ENCODE measurements around the gene AP4S1.

The AP4S1 gene

GRCh38 chr14:31057035-31057434 is 31.6 kb downstream of the AP4S1 start:
- Histone ChIP-seq H4K20me1 (ENCODE audit: insufficient read depth, low read length, poor library complexity, severe bottlenecking) (no peaks in the 10 kb centered on the region), H3K36me3 (ENCODE audit: insufficient read depth, low read length) (no peaks in the 10 kb centered on the region)
- TF ChIP-seq CTCF (conservative IDR thresholded peaks at IDR 0.05; ENCODE audit: low read length) (no peak), EZH2phosphoT487 (IDR thresholded peaks at IDR 0.05; ENCODE audit: borderline replicate concordance) (no peak)

GRCh38 chr14:31057701-31058364 is 32.4 kb downstream of the AP4S1 start:
- Histone ChIP-seq H3F3A (ENCODE audit: low read depth) (no peaks in the 10 kb centered on the region), H3K79me2 (ENCODE audit: insufficient read depth, low read length) (no peaks in the 10 kb centered on the region), H3K9ac (ENCODE audit: low read depth, low read length, poor library complexity, severe bottlenecking) (no peak overlapping the region), H3K4me2 (ENCODE audit: low read depth, low read length, poor library complexity, severe bottlenecking) (no peak overlapping the region), H4K20me1 (ENCODE audit: insufficient read depth, low read length, poor library complexity, severe bottlenecking) (no peaks in the 10 kb centered on the region), H3K9me2 (replicated peaks; ENCODE audit: low read depth, low read length) (no peaks in the 10 kb centered on the region), H3K4me1 (ENCODE audit: insufficient read depth, low read length, poor library complexity, severe bottlenecking) (no peaks in the 10 kb centered on the region), H3K4me3 (ENCODE audit: low read length, poor library complexity, severe bottlenecking) (no peak overlapping the region), H2AFZ (ENCODE audit: low read length) (no peak overlapping the region), H3K27me3 (ENCODE audit: insufficient read depth, low read length, poor library complexity, severe bottlenecking) (no peaks in the 10 kb centered on the region), H3K9me3 (ENCODE audit: insufficient read depth, low read depth, low read length) (no peaks in the 10 kb centered on the region), H3K36me3 (ENCODE audit: insufficient read depth, low read length) (no peaks in the 10 kb centered on the region)
- no peak for TF ChIP-seq EZH2phosphoT487 (IDR thresholded peaks at IDR 0.05; ENCODE audit: borderline replicate concordance)
- no peak for TF ChIP-seq CTCF (conservative IDR thresholded peaks at IDR 0.05; ENCODE audit: low read length)

More at GRCh38 chr14:31057035-31057434, 31.6 kb downstream of the AP4S1 start:
- no peaks in the 10 kb centered on the region for H3K27me3 ChIP-seq (ENCODE audit: insufficient read depth, low read length, poor library complexity, severe bottlenecking)
- H3K9me2 ChIP-seq (replicated peaks; ENCODE audit: low read depth, low read length): no peaks in the 10 kb centered on the region
- no peaks in the 10 kb centered on the region for H3K79me2 ChIP-seq (ENCODE audit: insufficient read depth, low read length)
- H3F3A ChIP-seq (ENCODE audit: low read depth): no peaks in the 10 kb centered on the region
- H3K9me3 ChIP-seq (ENCODE audit: insufficient read depth, low read depth, low read length): no peaks in the 10 kb centered on the region
- no peak overlapping the region for H3K4me2 ChIP-seq (ENCODE audit: low read depth, low read length, poor library complexity, severe bottlenecking)
- no peak overlapping the region for H3K4me3 ChIP-seq (ENCODE audit: low read length, poor library complexity, severe bottlenecking)
- no peaks in the 10 kb centered on the region for H3K4me1 ChIP-seq (ENCODE audit: insufficient read depth, low read length, poor library complexity, severe bottlenecking)
- no peak overlapping the region for H3K9ac ChIP-seq (ENCODE audit: low read depth, low read length, poor library complexity, severe bottlenecking)
- H2AFZ ChIP-seq (ENCODE audit: low read length): no peak overlapping the region

- H2AFZ ChIP-seq (ENCODE audit: low read length): no peak overlapping the region
- no peak overlapping the region for H3K9ac ChIP-seq (ENCODE audit: low read depth, low read length, poor library complexity, severe bottlenecking)
Measured at GRCh38 chr14:31059152-31059924, 33.9 kb downstream of the AP4S1 start.

More at GRCh38 chr14:31059152-31059924, 33.9 kb downstream of the AP4S1 start:
- Histone ChIP-seq H3K9me3 (ENCODE audit: insufficient read depth, low read depth, low read length) (no peaks in the 10 kb centered on the region), H3F3A (ENCODE audit: low read depth) (no peaks in the 10 kb centered on the region), H4K20me1 (ENCODE audit: insufficient read depth, low read length, poor library complexity, severe bottlenecking) (no peaks in the 10 kb centered on the region), H3K4me3 (ENCODE audit: low read length, poor library complexity, severe bottlenecking) (no peak overlapping the region), H3K4me2 (ENCODE audit: low read depth, low read length, poor library complexity, severe bottlenecking) (no peak overlapping the region), H3K9me2 (replicated peaks; ENCODE audit: low read depth, low read length) (no peaks in the 10 kb centered on the region), H3K36me3 (ENCODE audit: insufficient read depth, low read length) (no peaks in the 10 kb centered on the region), H3K4me1 (ENCODE audit: insufficient read depth, low read length, poor library complexity, severe bottlenecking) (no peaks in the 10 kb centered on the region), H3K27me3 (ENCODE audit: insufficient read depth, low read length, poor library complexity, severe bottlenecking) (no peaks in the 10 kb centered on the region), H3K79me2 (ENCODE audit: insufficient read depth, low read length) (no peaks in the 10 kb centered on the region)
- TF ChIP-seq CTCF (conservative IDR thresholded peaks at IDR 0.05; ENCODE audit: low read length) (no peak), EZH2phosphoT487 (IDR thresholded peaks at IDR 0.05; ENCODE audit: borderline replicate concordance) (no peak)

All from Loucy (cell line).